ENCODE results near the gene LRRC8E.

DNA sequence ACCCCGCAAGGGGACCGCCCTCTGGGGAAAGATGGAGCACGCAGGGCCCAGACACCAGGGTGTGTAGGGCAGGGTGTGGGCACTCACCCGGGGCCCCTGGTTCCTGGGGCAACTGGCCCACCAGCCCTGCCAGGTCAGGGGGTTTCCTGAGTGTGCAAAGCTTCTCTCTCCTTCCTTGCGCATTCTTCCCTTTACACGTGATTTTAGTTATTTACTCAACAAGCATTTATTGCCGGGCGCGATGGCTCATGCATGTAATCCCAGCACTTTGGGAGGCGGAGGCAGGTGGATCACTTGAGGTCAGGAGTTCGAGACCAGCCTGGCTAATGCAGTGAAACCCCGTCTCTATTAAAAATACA lies 34.6 kb upstream of the LRRC8E start:
- TF ChIP-seq, protein P1, sequence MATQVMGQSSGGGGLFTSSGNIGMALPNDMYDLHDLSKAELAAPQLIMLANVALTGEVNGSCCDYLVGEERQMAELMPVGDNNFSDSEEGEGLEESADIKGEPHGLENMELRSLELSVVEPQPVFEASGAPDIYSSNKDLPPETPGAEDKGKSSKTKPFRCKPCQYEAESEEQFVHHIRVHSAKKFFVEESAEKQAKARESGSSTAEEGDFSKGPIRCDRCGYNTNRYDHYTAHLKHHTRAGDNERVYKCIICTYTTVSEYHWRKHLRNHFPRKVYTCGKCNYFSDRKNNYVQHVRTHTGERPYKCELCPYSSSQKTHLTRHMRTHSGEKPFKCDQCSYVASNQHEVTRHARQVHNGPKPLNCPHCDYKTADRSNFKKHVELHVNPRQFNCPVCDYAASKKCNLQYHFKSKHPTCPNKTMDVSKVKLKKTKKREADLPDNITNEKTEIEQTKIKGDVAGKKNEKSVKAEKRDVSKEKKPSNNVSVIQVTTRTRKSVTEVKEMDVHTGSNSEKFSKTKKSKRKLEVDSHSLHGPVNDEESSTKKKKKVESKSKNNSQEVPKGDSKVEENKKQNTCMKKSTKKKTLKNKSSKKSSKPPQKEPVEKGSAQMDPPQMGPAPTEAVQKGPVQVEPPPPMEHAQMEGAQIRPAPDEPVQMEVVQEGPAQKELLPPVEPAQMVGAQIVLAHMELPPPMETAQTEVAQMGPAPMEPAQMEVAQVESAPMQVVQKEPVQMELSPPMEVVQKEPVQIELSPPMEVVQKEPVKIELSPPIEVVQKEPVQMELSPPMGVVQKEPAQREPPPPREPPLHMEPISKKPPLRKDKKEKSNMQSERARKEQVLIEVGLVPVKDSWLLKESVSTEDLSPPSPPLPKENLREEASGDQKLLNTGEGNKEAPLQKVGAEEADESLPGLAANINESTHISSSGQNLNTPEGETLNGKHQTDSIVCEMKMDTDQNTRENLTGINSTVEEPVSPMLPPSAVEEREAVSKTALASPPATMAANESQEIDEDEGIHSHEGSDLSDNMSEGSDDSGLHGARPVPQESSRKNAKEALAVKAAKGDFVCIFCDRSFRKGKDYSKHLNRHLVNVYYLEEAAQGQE (IDR thresholded peaks at IDR 0.05; ENCODE audit: insufficient read depth in 1 of 2, low read depth in 2 of 2, low read length in 2 of 2): no peak
- TF ChIP-seq POLR2AphosphoS5 (IDR thresholded peaks at IDR 0.05; ENCODE audit: low read depth, low read length): no peak
- no peak for TF ChIP-seq TAF1 (IDR thresholded peaks at IDR 0.05; ENCODE audit: borderline replicate concordance, insufficient read depth, low read length)
- no peak for TF ChIP-seq SIN3A (IDR thresholded peaks at IDR 0.05; ENCODE audit: borderline replicate concordance, insufficient read depth, low read length)

Data from PFSK-1 (cell line).